ENCODE results near the gene MAGIX.

MAGIX gene

GRCh38 chrX:49208399-49208798, 45.8 kb downstream of the MAGIX start:
- DNase-seq: no peak

GRCh38 chrX:49209434-49210251, 47.1 kb downstream of the MAGIX start:
- DNase-seq: peak; percentile 42

GRCh38 chrX:49210406-49210805, 47.8 kb downstream of the MAGIX start:
- DNase-seq: no peak

- DNase-seq: no peak
Measured at GRCh38 chrX:49211074-49211473, 48.5 kb downstream of the MAGIX start.

GRCh38 chrX:49212209-49212608, 49.7 kb downstream of the MAGIX start:
- DNase-seq: no peak

- DNase-seq: no peak
Measured at GRCh38 chrX:49212861-49213260, 50.3 kb downstream of the MAGIX start.

GRCh38 chrX:49214416-49214815, 51.9 kb downstream of the MAGIX start:
- no peak for DNase-seq

- no peak for DNase-seq
Measured at GRCh38 chrX:49214996-49215526, 52.5 kb downstream of the MAGIX start.

Measured in NCI-H446 treated with DMSO at 0.1 percent for 48 hours (cell line).